Mesenchymal stem cell (in vitro differentiated cells and primary cell): Measurements from ENCODE around the gene KRT76.

Experiments
- DNase-seq: peaks from one replicate; pipeline ENCODE4 v3.0.0-alpha.2; 2013
- H2AFZ ChIP-seq: one replicate; pipeline ENCODE4 v1.6.1; 2013; ENCODE audit warnings: low read depth, mild to moderate bottlenecking, control low read depth, inconsistent platforms, low read length, moderate library complexity
- H2AK5ac ChIP-seq: 2 replicates; pipeline ENCODE4 v1.6.1; 2013; ENCODE audit warnings: low read length, moderate library complexity, mild to moderate bottlenecking, inconsistent platforms; ENCODE audit not compliant: severe bottlenecking
- H2BK120ac ChIP-seq: one replicate; pipeline ENCODE4 v1.6.1; 2013; ENCODE audit warnings: low read depth, mild to moderate bottlenecking, inconsistent platforms, low read length, moderate library complexity
- H2BK12ac ChIP-seq, 2 experiments: one replicate each; pipeline ENCODE4 v1.6.1; 2013; ENCODE audit warnings: inconsistent platforms in 2 of 2, low read length in 2 of 2, mild to moderate bottlenecking in 2 of 2, moderate library complexity in 2 of 2, control low read depth in 1 of 2
- H2BK15ac ChIP-seq: one replicate; pipeline ENCODE4 v1.6.1; 2013; ENCODE audit warnings: mild to moderate bottlenecking, low read depth, inconsistent platforms; ENCODE audit not compliant: poor library complexity, severe bottlenecking
- H2BK5ac ChIP-seq: 2 replicates; pipeline ENCODE4 v1.6.1; 2013; ENCODE audit warnings: low read depth, mild to moderate bottlenecking, low read length, control low read depth, inconsistent platforms; ENCODE audit not compliant: poor library complexity, severe bottlenecking
- H3K14ac ChIP-seq, 2 experiments: one replicate each; pipeline ENCODE4 v1.6.1; 2013; ENCODE audit warnings: inconsistent platforms in 2 of 2, low read length in 2 of 2, control low read depth in 1 of 2, mild to moderate bottlenecking in 1 of 2, moderate library complexity in 1 of 2
- H3K18ac ChIP-seq, 2 experiments: one replicate each; pipeline ENCODE4 v1.6.1; 2013; ENCODE audit warnings: inconsistent platforms in 2 of 2, low read length in 2 of 2, control low read depth in 1 of 2, low read depth in 1 of 2, mild to moderate bottlenecking in 1 of 2
- H3K23ac ChIP-seq, 2 experiments: one replicate each; pipeline ENCODE4 v1.6.1; 2013; ENCODE audit warnings: inconsistent platforms in 2 of 2, low read length in 2 of 2, mild to moderate bottlenecking in 2 of 2, moderate library complexity in 2 of 2, control low read depth in 1 of 2
- H3K27ac ChIP-seq: 2 replicates; pipeline ENCODE4 v1.5.1; 2013; ENCODE audit warnings: mild to moderate bottlenecking, moderate library complexity, low read length, control low read depth, inconsistent platforms; ENCODE audit not compliant: poor library complexity, severe bottlenecking
- H3K27me3 ChIP-seq, 2 experiments: 2 replicates each; pipeline versions ENCODE4 v1.6.1 to v1.7.0; 2013; ENCODE audit warnings: low read length in 2 of 2, mild to moderate bottlenecking in 2 of 2, moderate library complexity in 2 of 2, control low read depth in 1 of 2, inconsistent platforms in 1 of 2; ENCODE audit not compliant: control insufficient read depth in 1 of 2, insufficient read depth in 1 of 2
- H3K36me3 ChIP-seq, 2 experiments: 2 replicates each; pipeline versions ENCODE4 v1.6.1 to v1.7.0; 2013; ENCODE audit warnings: low read length in 2 of 2, control low read depth in 1 of 2, inconsistent platforms in 1 of 2, low read depth in 1 of 2, mild to moderate bottlenecking in 1 of 2; ENCODE audit not compliant: insufficient read depth in 2 of 2, control insufficient read depth in 1 of 2
- H3K4ac ChIP-seq, 2 experiments: one replicate each; pipeline ENCODE4 v1.6.1; 2013; ENCODE audit warnings: inconsistent platforms in 2 of 2, low read length in 2 of 2, mild to moderate bottlenecking in 2 of 2, moderate library complexity in 2 of 2, control low read depth in 1 of 2, low read depth in 1 of 2
- H3K4me1 ChIP-seq: 2 replicates; pipeline ENCODE4 v1.6.1; 2013; ENCODE audit warnings: low read depth, low read length, control low read depth; ENCODE audit not compliant: control insufficient read depth, insufficient read depth
- H3K4me2 ChIP-seq: 2 replicates; pipeline ENCODE4 v1.6.1; 2013; ENCODE audit warnings: low read length, mild to moderate bottlenecking, inconsistent platforms; ENCODE audit not compliant: poor library complexity, severe bottlenecking
- H3K4me3 ChIP-seq, 2 experiments: 2 replicates each; pipeline versions ENCODE4 v1.5.1 to v1.7.0; 2013; ENCODE audit warnings: low read length in 2 of 2, mild to moderate bottlenecking in 2 of 2, control low read depth in 1 of 2, low read depth in 1 of 2; ENCODE audit not compliant: insufficient read depth in 1 of 2
- H3K79me1 ChIP-seq: replicated peaks from 2 replicates; pipeline ENCODE4 v1.6.1; 2013; ENCODE audit warnings: mild to moderate bottlenecking, control low read depth, low read length, inconsistent platforms; ENCODE audit not compliant: poor library complexity, severe bottlenecking
- H3K9ac ChIP-seq: 2 replicates; pipeline ENCODE4 v1.7.0; 2013; ENCODE audit warnings: mild to moderate bottlenecking, low read length, moderate library complexity
- H3K9me3 ChIP-seq: 2 replicates; pipeline ENCODE4 v1.7.0; 2013; ENCODE audit warnings: mild to moderate bottlenecking, low read length; ENCODE audit not compliant: control insufficient read depth
- H4K8ac ChIP-seq: one replicate; pipeline ENCODE4 v1.6.1; 2013; ENCODE audit warnings: inconsistent platforms, mild to moderate bottlenecking, low read length, moderate library complexity
- H4K91ac ChIP-seq: one replicate; pipeline ENCODE4 v1.6.1; 2013; ENCODE audit warnings: mild to moderate bottlenecking, low read length, inconsistent platforms
- WGBS: methylation state at CpG from one replicate; pipeline ENCODE4 v1.1.7; 2013; ENCODE audit warnings: mixed read lengths; 5-methylcytosine and 5-hydroxymethylcytosine counted together

The KRT76 gene

GRCh38 chr12:52772188-52772587 lies 5.0 kb downstream of the KRT76 start:
- Histone ChIP-seq H3K79me1 (no peaks in the 10 kb centered on the region), H3K23ac (no peak overlapping the region), H3K36me3 (no peaks in the 10 kb centered on the region), H2BK12ac (no peak overlapping the region), H4K8ac (no peak overlapping the region), H3K18ac (no peak overlapping the region), H3K9ac (no peak overlapping the region), H2BK120ac (no peak overlapping the region), H3K4me3 (no peak overlapping the region), H3K9me3 (no peaks in the 10 kb centered on the region), H3K27me3 (peaks cover 55 to 89% of the 10 kb centered on the region in 2 experiments), H2BK5ac (no peak overlapping the region), H3K4me2 (no peak overlapping the region), H2AK5ac (no peak overlapping the region), H2AFZ (no peak overlapping the region), H3K4me1 (no peaks in the 10 kb centered on the region), H3K4ac (no peak overlapping the region), H2BK15ac (no peak overlapping the region), H3K14ac (no peak overlapping the region), H3K27ac (no peak overlapping the region), H4K91ac (no peak overlapping the region)
- no peak for DNase-seq
- 78% methylated on average over 4 of the region's 4 CpGs for WGBS

GRCh38 chr12:52771505-52771904 lies 5.6 kb downstream of the KRT76 start:
- H2BK5ac ChIP-seq: no peak overlapping the region
- H3K4me3 ChIP-seq: no peak overlapping the region
- WGBS: 78% methylated on average over 4 of the region's 4 CpGs
- no peaks in the 10 kb centered on the region for H3K4me1 ChIP-seq
- H3K4me2 ChIP-seq: no peak overlapping the region
- no peak overlapping the region for H3K14ac ChIP-seq
- H3K4ac ChIP-seq: no peak overlapping the region
- no peaks in the 10 kb centered on the region for H3K36me3 ChIP-seq
- no peak overlapping the region for H2BK12ac ChIP-seq
- no peak overlapping the region for H3K9ac ChIP-seq
- no peak overlapping the region for H3K27ac ChIP-seq
- H4K91ac ChIP-seq: no peak overlapping the region
- H2BK15ac ChIP-seq: no peak overlapping the region
- H3K18ac ChIP-seq: no peak overlapping the region
- peaks cover 59 to 92% of the 10 kb centered on the region in 2 experiments for H3K27me3 ChIP-seq
- DNase-seq: no peak
- no peak overlapping the region for H3K23ac ChIP-seq
- no peak overlapping the region for H2AK5ac ChIP-seq
- no peaks in the 10 kb centered on the region for H3K9me3 ChIP-seq
- H2AFZ ChIP-seq: no peak overlapping the region
- no peaks in the 10 kb centered on the region for H3K79me1 ChIP-seq
- H2BK120ac ChIP-seq: no peak overlapping the region
- H4K8ac ChIP-seq: no peak overlapping the region

GRCh38 chr12:52771088-52771487 lies 6.1 kb downstream of the KRT76 start:
- Histone ChIP-seq H3K27me3 (peaks cover 60 to 92% of the 10 kb centered on the region in 2 experiments), H2BK120ac (no peak overlapping the region), H3K4me3 (no peak overlapping the region), H3K23ac (no peak overlapping the region), H2AFZ (no peak overlapping the region), H3K18ac (no peak overlapping the region), H3K9ac (no peak overlapping the region), H3K27ac (no peak overlapping the region), H2BK15ac (no peak overlapping the region), H4K91ac (no peak overlapping the region), H3K4me2 (no peak overlapping the region), H3K9me3 (no peaks in the 10 kb centered on the region), H3K4ac (no peak overlapping the region), H4K8ac (no peak overlapping the region), H3K36me3 (no peaks in the 10 kb centered on the region), H2AK5ac (no peak overlapping the region), H3K4me1 (no peaks in the 10 kb centered on the region), H3K79me1 (no peaks in the 10 kb centered on the region), H3K14ac (no peak overlapping the region), H2BK12ac (no peak overlapping the region), H2BK5ac (no peak overlapping the region)
- 68% methylated on average over 5 of the region's 6 CpGs for WGBS
- DNase-seq: no peak

- H3K14ac ChIP-seq: no peak overlapping the region
- no peak overlapping the region for H3K9ac ChIP-seq
These were observed 7.2 kb downstream of the KRT76 start for GRCh38 chr12:52769946-52770345.

More at GRCh38 chr12:52769946-52770345, 7.2 kb downstream of the KRT76 start:
- Histone ChIP-seq H3K27ac (no peak overlapping the region), H2BK120ac (no peak overlapping the region), H3K9me3 (no peaks in the 10 kb centered on the region), H3K27me3 (peaks cover 57 to 91% of the 10 kb centered on the region in 2 experiments), H3K4me1 (no peaks in the 10 kb centered on the region), H3K23ac (no peak overlapping the region), H3K18ac (no peak overlapping the region), H4K8ac (no peak overlapping the region), H3K4me3 (no peak overlapping the region), H2AK5ac (no peak overlapping the region), H3K4ac (no peak overlapping the region), H2BK15ac (no peak overlapping the region), H3K4me2 (no peak overlapping the region), H4K91ac (no peak overlapping the region), H2BK5ac (no peak overlapping the region), H3K36me3 (no peaks in the 10 kb centered on the region), H2AFZ (no peak overlapping the region), H3K79me1 (no peaks in the 10 kb centered on the region), H2BK12ac (no peak overlapping the region)
- DNase-seq: no peak
